HFFc6 (cell line): ENCODE data around the gene TPP2. TPM values are rescaled to one million over a fixed set of nuclear protein-coding genes. Genes with fewer than 3 reads are reported as not detected.

Experiments used
- DNase-seq: peaks from one replicate; pipeline ENCODE4 v3.0.0-alpha.2; 2018
- H3K27ac Mint-ChIP-seq: 2 replicates; pipeline ENCODE4 v1.8.0; 2020; ENCODE audit warnings: mild to moderate bottlenecking, mixed read lengths
- H3K27me3 Mint-ChIP-seq: 2 replicates; pipeline ENCODE4 v1.8.0; 2021; ENCODE audit warnings: mild to moderate bottlenecking, moderate library complexity, mixed read lengths; ENCODE audit not compliant: insufficient read depth
- H3K36me3 Mint-ChIP-seq: 2 replicates; pipeline ENCODE4 v1.8.0; 2021; ENCODE audit warnings: low read depth, mixed read lengths
- H3K4me1 Mint-ChIP-seq: 2 replicates; pipeline ENCODE4 v1.8.0; 2020; ENCODE audit warnings: low read depth, mixed read lengths
- H3K4me3 Mint-ChIP-seq: 2 replicates; pipeline ENCODE4 v1.8.0; 2020; ENCODE audit warnings: mild to moderate bottlenecking, moderate library complexity, mixed read lengths
- H3K9me3 Mint-ChIP-seq: 2 replicates; pipeline ENCODE4 v1.8.0; 2020; ENCODE audit warnings: mild to moderate bottlenecking, mixed read lengths
- total RNA-seq, 6 experiments: library from RNA; stranded (reverse); fragmentation: NEBNext Ultra II Directional; extraction: Animal tissue kit (Norgen Biotek cat#: 25700); gene quantifications; 2 replicates in 1 of 6; 3 replicates in 5 of 6; pipeline ENCODE4 v1.2.3, GENCODE V29; 2021
- TF ChIP-seq, protein P1 (sequence below): fragments of 200-600 bp; sonication (generic); IDR thresholded peaks from 2 replicates; pipeline ENCODE4 v1.5.0; 2021; ENCODE audit warnings: antibody characterized with exemption, mild to moderate bottlenecking

TPP2 gene
- total RNA-seq, 6 experiments from 2014 or later, result 41.9 to 52.5 (median 44.6) TPM

GRCh38 chr13:102697929-102698648 lies 101.3 kb downstream of the TPP2 start:
- H3K27me3 Mint-ChIP-seq, result peaks cover 31% of the 10 kb centered on the region
- no peak overlapping the region for H3K27ac Mint-ChIP-seq
- H3K4me1 Mint-ChIP-seq, result peaks cover 22% of the 10 kb centered on the region
- TF ChIP-seq, protein P1, sequence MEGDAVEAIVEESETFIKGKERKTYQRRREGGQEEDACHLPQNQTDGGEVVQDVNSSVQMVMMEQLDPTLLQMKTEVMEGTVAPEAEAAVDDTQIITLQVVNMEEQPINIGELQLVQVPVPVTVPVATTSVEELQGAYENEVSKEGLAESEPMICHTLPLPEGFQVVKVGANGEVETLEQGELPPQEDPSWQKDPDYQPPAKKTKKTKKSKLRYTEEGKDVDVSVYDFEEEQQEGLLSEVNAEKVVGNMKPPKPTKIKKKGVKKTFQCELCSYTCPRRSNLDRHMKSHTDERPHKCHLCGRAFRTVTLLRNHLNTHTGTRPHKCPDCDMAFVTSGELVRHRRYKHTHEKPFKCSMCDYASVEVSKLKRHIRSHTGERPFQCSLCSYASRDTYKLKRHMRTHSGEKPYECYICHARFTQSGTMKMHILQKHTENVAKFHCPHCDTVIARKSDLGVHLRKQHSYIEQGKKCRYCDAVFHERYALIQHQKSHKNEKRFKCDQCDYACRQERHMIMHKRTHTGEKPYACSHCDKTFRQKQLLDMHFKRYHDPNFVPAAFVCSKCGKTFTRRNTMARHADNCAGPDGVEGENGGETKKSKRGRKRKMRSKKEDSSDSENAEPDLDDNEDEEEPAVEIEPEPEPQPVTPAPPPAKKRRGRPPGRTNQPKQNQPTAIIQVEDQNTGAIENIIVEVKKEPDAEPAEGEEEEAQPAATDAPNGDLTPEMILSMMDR, result no peak
- H3K36me3 Mint-ChIP-seq, result peaks cover 8% of the 10 kb centered on the region
- no peak overlapping the region for H3K4me3 Mint-ChIP-seq
- DNase-seq, result no peak
- H3K9me3 Mint-ChIP-seq, result peaks cover 11% of the 10 kb centered on the region

- no peak overlapping the region for H3K27ac Mint-ChIP-seq
- DNase-seq, result no peak
- H3K4me1 Mint-ChIP-seq, result peaks cover 23% of the 10 kb centered on the region
- no peak overlapping the region for H3K4me3 Mint-ChIP-seq
- H3K27me3 Mint-ChIP-seq, result peaks cover 29% of the 10 kb centered on the region
- peaks cover 11% of the 10 kb centered on the region for H3K9me3 Mint-ChIP-seq
- TF ChIP-seq, protein P1, result no peak
- peaks cover 8% of the 10 kb centered on the region for H3K36me3 Mint-ChIP-seq
These were observed 101.8 kb downstream of the TPP2 start for GRCh38 chr13:102698649-102698980.

DNA sequence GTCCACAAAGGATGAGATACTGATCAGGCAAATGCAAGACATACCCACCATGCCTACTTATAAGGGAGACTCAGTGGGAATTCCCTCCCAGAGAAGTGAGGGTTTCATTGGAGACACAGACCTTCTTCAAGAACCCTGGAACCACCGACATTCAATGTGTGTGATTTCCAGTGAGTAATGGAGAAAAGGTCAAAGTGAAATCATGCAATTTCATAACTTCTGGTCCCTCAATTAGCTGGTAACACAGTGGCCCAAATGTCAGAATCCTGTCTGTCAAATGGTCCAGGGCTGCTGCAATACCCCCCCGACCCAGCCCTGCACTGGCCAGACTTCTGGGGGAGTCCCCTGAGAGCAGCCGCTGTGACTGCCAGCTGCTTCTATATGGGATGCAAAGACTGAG lies 102.7 kb downstream of the TPP2 start:
- no peak for DNase-seq
- peaks cover 8% of the 10 kb centered on the region for H3K36me3 Mint-ChIP-seq
- TF ChIP-seq, protein P1, result no peak
- H3K4me1 Mint-ChIP-seq, result peaks cover 26% of the 10 kb centered on the region
- H3K27me3 Mint-ChIP-seq, result peaks cover 33% of the 10 kb centered on the region
- H3K27ac Mint-ChIP-seq, result no peak overlapping the region
- H3K4me3 Mint-ChIP-seq, result no peak overlapping the region
- peaks cover 11% of the 10 kb centered on the region for H3K9me3 Mint-ChIP-seq

DNA sequence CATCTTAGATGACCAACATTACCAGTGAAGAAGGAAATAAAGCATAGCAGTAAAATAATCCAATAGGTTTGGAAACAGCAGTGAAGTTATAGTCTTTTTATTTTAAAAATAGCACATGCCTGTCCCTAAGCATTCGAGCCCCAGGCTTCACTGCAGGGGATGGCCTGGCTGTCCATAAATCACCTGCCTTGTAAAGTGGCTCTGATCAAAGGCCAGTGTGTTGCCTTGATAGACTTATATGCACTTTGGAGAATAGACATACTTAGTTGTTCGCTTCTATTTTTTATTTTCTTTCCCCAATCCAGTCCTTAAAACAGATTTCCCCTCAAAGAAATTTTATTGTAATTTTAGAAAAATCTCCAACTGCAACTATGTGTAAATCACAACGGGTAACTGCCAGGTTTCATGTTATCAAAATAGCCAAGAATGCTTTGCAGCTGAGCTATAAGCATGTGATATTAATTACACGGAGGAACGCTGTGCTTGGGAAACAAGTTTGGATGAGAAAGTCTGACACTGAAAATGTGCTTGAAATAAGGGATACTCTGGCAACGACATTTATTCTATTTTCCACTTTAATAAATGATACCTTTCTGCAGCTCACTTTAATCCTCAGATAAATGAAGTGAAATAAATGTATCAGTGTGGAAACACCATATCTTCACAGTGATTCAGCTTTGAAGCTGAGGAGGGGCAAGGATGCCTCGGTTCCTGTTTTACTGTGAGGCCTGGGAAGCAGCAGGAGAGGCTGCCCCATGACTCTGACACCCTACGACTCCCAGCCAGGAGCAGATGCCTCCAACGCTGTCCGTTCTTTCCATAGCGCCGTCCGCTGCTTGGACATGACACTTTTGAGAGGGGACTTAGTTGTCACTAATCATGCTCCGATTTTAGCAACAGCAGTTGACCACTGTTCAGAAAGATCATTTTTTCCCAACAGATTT lies 103.6 kb downstream of the TPP2 start:
- peaks cover 34% of the 10 kb centered on the region for H3K4me1 Mint-ChIP-seq
- peaks cover 8% of the 10 kb centered on the region for H3K36me3 Mint-ChIP-seq
- TF ChIP-seq, protein P1, result no peak
- no peak for DNase-seq
- H3K27ac Mint-ChIP-seq, result no peak overlapping the region
- peak overlapping the region; percentile 32; the same call in 1 of the 2 replicates for H3K4me3 Mint-ChIP-seq
- H3K9me3 Mint-ChIP-seq, result peaks cover 11% of the 10 kb centered on the region
- peaks cover 26% of the 10 kb centered on the region for H3K27me3 Mint-ChIP-seq

GRCh38 chr13:102701331-102701730 lies 104.5 kb downstream of the TPP2 start:
- DNase-seq, result no peak
- TF ChIP-seq, protein P1, result no peak
- no peak overlapping the region for H3K27ac Mint-ChIP-seq
- peaks cover 37% of the 10 kb centered on the region for H3K4me1 Mint-ChIP-seq
- peaks cover 11% of the 10 kb centered on the region for H3K9me3 Mint-ChIP-seq
- H3K36me3 Mint-ChIP-seq, result peaks cover 8% of the 10 kb centered on the region
- H3K27me3 Mint-ChIP-seq, result peaks cover 26% of the 10 kb centered on the region
- no peak overlapping the region for H3K4me3 Mint-ChIP-seq
